Measurements from ENCODE around the gene TPPP3.

- TF ChIP-seq CTCF (IDR thresholded peaks at IDR 0.05) (no peak), POLR2A (IDR thresholded peaks at IDR 0.05; ENCODE audit: low read depth) (no peak)
Measured at GRCh38 chr16:67424261-67424615, 30.9 kb upstream of the TPPP3 start.

Data from esophagus muscularis mucosa (tissue), 3 donors.